BE2C (cell line): ENCODE data around the gene GADD45B.
"Not testable (repeated sequence)": the region's sequence is repeated elsewhere in the genome, so short reads cannot be mapped to it uniquely, and the experiment has no call there.

Source experiments
- DNase-seq: peaks from one replicate; pipeline ENCODE4 v3.0.0-alpha.2; 2020
- H3K27me3 ChIP-seq: fragments of 250-450 bp; sonication (Bioruptor Pico); 2 replicates; pipeline ENCODE4 v1.5.1; 2020; ENCODE audit warnings: mild to moderate bottlenecking
- H3K36me3 ChIP-seq: fragments of 250-450 bp; sonication (Bioruptor Pico); 2 replicates; pipeline ENCODE4 v1.5.1; 2020; ENCODE audit warnings: mild to moderate bottlenecking
- H3K4me1 ChIP-seq: fragments of 250-450 bp; sonication (Bioruptor Pico); 2 replicates; pipeline ENCODE4 v1.5.1; 2020
- H3K4me3 ChIP-seq: 2 replicates; pipeline ENCODE4 v1.5.1; 2011; ENCODE audit warnings: low read depth, low read length
- H3K9me3 ChIP-seq: fragments of 250-450 bp; sonication (Bioruptor Pico); 2 replicates; pipeline ENCODE4 v1.5.1; 2020
- TF ChIP-seq, protein P1 (sequence below): IDR thresholded peaks from 2 replicates; pipeline ENCODE4 v1.5.1; 2012; ENCODE audit warnings: mild to moderate bottlenecking, low read depth, low read length

The GADD45B gene

DNA sequence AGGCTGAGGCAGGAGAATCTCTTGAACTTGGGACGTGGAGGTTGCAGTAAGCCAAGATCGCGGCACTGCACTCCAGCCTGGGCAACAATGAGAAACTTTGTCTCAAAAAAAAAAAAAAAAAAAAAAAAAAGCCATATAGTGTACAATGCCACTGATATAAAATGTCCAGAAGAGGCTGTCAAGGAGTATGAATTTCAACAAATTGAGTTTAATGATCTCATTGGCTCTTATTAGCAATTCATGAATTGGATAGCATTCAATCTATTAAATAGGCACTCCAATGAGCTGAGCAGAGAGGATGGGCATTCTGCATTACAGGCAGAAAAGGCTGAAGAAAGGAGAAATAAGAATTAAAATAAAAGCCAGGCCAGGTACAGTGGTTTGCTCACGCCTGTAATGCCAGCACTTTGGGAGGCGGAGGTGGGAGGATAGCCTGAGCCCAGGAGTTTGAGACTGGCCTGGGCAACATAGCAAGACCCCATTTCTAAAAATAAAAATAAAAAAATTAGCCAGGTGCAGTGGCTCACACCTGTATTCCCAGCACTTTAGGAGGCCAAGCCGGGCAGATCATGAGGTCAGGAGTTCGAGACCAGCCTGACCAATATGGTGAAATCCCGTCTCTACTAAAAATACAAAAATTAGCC is 18.4 kb upstream of the GADD45B start:
- Histone ChIP-seq H3K36me3 (peaks cover 10% of the 10 kb centered on the region), H3K27me3 (no peaks in the 10 kb centered on the region), H3K4me3 (peak overlapping the region; percentile 49), H3K9me3 (no peaks in the 10 kb centered on the region), H3K4me1 (no peaks in the 10 kb centered on the region; the same call in 1 of the 2 replicates)
- no peak for DNase-seq
- TF ChIP-seq, protein P1, sequence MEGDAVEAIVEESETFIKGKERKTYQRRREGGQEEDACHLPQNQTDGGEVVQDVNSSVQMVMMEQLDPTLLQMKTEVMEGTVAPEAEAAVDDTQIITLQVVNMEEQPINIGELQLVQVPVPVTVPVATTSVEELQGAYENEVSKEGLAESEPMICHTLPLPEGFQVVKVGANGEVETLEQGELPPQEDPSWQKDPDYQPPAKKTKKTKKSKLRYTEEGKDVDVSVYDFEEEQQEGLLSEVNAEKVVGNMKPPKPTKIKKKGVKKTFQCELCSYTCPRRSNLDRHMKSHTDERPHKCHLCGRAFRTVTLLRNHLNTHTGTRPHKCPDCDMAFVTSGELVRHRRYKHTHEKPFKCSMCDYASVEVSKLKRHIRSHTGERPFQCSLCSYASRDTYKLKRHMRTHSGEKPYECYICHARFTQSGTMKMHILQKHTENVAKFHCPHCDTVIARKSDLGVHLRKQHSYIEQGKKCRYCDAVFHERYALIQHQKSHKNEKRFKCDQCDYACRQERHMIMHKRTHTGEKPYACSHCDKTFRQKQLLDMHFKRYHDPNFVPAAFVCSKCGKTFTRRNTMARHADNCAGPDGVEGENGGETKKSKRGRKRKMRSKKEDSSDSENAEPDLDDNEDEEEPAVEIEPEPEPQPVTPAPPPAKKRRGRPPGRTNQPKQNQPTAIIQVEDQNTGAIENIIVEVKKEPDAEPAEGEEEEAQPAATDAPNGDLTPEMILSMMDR, result no peak

DNA sequence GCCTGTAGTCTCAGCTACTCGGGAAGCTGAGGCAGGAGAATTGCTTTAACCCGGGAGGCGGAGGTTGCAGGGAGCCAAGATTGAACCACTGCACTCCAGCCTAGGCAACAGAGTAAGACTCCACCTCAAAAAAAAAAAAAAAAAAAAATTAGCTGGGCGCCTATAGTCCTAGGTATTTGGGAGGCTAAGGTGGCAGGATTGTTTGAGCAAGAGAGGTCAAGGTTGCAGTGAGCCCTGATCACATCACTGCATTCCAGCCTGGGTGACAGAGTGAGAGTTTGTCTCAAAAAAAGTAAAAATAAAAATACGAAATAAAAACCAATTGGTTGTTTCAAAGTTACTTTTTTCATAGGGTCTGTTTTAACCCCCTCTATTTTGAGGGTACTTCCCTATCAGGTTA is 17.9 kb upstream of the GADD45B start:
- Histone ChIP-seq H3K27me3 (no peaks in the 10 kb centered on the region), H3K4me3 (no peak overlapping the region), H3K9me3 (no peaks in the 10 kb centered on the region), H3K36me3 (peaks cover 9% of the 10 kb centered on the region), H3K4me1 (no peaks in the 10 kb centered on the region; the same call in 1 of the 2 replicates)
- no peak for DNase-seq
- TF ChIP-seq, protein P1, result no peak

DNA sequence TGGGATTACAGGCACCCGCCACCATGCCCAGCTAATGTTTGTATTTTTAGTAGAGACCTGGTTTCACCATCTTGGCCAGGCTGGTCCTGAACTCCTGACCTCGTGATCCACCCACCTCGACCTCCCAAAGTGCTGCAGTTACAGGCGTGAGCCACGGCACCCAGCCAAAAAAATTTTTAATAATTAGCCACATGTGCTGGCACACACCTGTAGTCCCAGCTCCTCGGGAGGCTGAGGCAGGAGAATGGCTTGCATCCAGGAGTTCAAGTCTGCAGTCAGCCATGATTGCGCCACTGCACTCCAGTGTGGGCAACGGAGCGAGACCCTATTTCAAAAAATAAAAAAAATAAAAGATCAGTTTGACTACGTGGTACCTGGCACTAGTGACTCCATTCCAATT is 17.2 kb upstream of the GADD45B start:
- not testable (repeated sequence) for H3K27me3 ChIP-seq, H3K4me3 ChIP-seq, H3K36me3 ChIP-seq, H3K9me3 ChIP-seq, H3K4me1 ChIP-seq, DNase-seq

DNA sequence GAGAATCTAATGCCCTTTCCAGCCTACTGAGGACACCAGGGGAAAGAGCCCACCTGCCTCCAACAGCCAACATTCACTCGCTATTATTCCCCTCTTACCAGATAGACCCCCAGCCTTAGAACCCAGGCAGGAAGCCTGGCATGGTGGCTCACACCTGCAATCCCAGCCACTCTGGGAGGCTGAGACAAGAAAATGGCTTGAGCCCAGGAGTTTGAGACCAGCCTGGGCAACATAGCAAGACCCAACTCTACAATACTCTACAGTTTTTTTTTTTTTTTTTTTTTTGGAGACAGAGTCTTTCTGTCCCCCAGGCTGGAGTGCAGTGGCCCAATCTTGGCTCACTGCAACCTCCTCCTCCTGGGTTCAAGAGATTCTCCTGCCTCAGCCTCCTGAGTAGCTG is 15.7 kb upstream of the GADD45B start:
- TF ChIP-seq, protein P1, result no peak
- Histone ChIP-seq H3K4me1 (no peaks in the 10 kb centered on the region; the same call in 1 of the 2 replicates), H3K36me3 (peaks cover 6% of the 10 kb centered on the region; the same call in 1 of the 2 replicates), H3K4me3 (no peak overlapping the region), H3K27me3 (no peaks in the 10 kb centered on the region), H3K9me3 (no peaks in the 10 kb centered on the region)
- DNase-seq, result no peak

DNA sequence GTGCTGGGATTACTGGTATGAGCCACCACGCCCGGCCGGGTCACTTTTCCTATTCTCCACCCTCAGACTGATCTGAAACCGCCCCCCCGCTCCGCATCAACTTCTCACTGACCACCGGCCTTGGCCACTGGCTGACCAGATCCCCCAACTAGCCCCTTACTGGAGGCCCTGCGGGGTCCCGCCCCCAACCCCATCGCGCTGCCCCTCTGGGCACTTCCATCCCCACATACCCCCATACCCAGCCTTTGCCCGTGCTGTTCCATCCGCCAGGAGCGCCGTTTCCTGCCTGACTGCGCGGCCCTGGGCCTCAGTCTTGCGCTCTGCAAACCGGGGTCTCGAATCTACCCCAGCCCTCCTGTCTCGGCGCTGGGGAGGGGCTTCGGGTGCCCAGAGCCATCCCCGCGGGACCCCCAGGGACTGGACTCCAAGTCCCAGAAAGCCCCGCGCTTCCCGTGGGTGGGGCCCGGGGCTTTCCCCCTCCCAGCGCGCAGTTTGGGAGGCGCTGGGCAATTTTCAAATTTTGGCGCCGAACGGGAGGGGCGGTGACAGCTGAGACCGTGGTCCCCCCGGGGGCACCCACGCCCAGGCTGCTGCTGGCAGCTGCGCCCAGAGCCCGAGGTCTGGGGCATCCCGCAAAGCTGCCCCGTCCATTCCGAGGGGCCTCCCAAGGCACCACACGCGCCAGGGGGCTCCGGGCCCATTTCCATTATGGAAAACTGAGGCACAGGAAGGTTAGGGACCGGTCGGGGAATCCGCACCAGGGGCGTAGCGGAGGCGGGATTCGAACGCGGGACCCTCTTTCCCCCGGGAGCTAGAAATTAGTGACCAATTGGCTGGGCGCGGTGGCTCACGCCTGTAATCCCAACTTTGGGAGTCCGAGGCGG is 13.9 kb upstream of the GADD45B start:
- Histone ChIP-seq H3K4me3 (peak overlapping the region; percentile 45), H3K4me1 (no peaks in the 10 kb centered on the region; the same call in 1 of the 2 replicates)
- peak; percentile 69 for DNase-seq

DNA sequence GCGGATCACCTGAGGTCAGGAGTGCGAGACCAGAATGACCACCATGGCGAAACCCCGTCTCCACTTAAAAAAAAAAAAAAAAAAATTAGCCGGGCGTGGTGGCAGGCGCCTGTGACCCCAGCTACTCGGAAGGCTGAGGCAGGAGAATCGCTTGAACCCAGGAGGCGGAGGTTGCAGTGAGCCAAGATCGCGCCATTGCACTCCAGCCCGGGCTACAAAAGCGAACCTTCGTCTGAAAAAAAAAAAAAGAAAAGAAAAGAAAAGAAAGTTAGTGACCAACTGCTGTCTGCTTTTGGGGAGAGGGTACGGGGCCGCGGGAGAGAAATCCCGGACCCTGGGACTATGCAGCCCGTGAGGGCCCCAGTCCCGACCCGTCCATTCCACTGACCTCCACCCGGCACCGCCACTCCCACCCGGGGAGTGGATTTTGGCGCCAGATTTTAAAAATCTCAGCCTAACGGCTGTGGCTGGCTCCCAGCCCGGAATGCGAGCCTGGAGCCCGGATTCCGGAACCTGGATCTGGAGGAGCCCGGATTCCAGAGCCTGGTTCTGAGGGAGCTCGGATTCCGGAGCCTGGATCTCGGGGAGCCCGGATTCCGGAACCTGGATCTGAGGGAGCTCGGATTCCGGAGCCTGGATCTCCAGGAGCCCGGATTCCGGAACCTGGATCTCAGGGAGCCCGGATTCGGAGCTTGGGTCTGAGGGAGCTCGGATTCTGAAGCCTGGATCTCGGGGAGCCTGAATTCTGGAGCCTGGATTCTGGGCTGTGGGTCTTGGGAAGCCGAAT is 13.1 kb upstream of the GADD45B start:
- no peaks in the 10 kb centered on the region for H3K27me3 ChIP-seq
- no peaks in the 10 kb centered on the region for H3K36me3 ChIP-seq
- H3K4me1 ChIP-seq, result no peaks in the 10 kb centered on the region
- TF ChIP-seq, protein P1, result no peak
- peak; percentile 69 for DNase-seq
- H3K9me3 ChIP-seq, result no peaks in the 10 kb centered on the region
- H3K4me3 ChIP-seq, result peak overlapping the region; percentile 45

More for the DNA sequence above, 13.9 kb upstream of the GADD45B start:
- H3K36me3 ChIP-seq, result no peaks in the 10 kb centered on the region
- H3K9me3 ChIP-seq, result no peaks in the 10 kb centered on the region
- TF ChIP-seq, protein P1, result no peak
- no peaks in the 10 kb centered on the region for H3K27me3 ChIP-seq

DNA sequence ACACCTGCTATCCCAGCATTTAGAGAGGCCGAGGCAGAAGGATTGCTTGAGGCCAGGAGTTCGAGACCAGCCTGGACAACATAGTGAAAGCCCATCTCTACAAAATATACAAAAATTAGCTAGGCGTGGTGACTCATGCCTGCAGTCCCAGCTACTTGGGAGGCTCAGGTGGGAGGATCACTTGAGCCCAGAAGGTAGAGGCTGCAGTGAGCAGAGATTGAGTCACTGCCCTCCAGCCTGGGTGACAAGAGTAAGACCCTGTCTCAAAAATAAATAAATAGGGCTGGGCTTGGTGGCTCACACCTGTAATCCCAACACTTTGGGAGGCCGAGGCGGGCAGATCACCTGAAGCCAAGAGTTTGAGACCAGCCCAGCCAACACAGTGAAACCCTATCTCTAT is 12.2 kb upstream of the GADD45B start:
- H3K4me1 ChIP-seq, H3K27me3 ChIP-seq, DNase-seq, H3K9me3 ChIP-seq, H3K36me3 ChIP-seq, H3K4me3 ChIP-seq: not testable (repeated sequence)
